NCI-H82 (cell line): Measurements from ENCODE around the gene NAA16.
A peak's percentile ranks its signal among the peaks of the same experiment; 100 is the strongest.
"Not testable (repeated sequence)": the region's sequence is repeated elsewhere in the genome, so short reads cannot be mapped to it uniquely, and the experiment has no call there.

Experiments
- DNase-seq: peaks from one replicate; lab custom pipeline; 2025; lab: John Stamatoyannopoulos, UW

Gene NAA16

GRCh38 chr13:41310963-41311405 is at the start of gene NAA16:
Gene NAA16 (plus strand): TSS chr13:41311267. CDS start chr13:41311529, 262 bp downstream.
- peak; percentile 97 for DNase-seq

- peak; percentile 94 for DNase-seq
Measured at GRCh38 chr13:41263261-41263971, 47.7 kb upstream of the NAA16 start, which contains the start of gene MTRF1. Gene MTRF1 (minus strand): TSS chr13:41263576. CDS start chr13:41260907, 2,669 bp downstream.

- no peak for DNase-seq
Measured at GRCh38 chr13:41267106-41267505, 44.0 kb upstream of the NAA16 start.

GRCh38 chr13:41268764-41269163 is 42.3 kb upstream of the NAA16 start:
- peak; percentile 46 for DNase-seq

- no peak for DNase-seq
Measured at GRCh38 chr13:41271456-41272285, 39.4 kb upstream of the NAA16 start.

- DNase-seq = no peak
Measured at GRCh38 chr13:41273831-41274441, 37.1 kb upstream of the NAA16 start.

GRCh38 chr13:41274881-41275280 is 36.2 kb upstream of the NAA16 start:
- no peak for DNase-seq

- no peak for DNase-seq
Measured at GRCh38 chr13:41276824-41277223, 34.2 kb upstream of the NAA16 start.

GRCh38 chr13:41279156-41279555 is 31.9 kb upstream of the NAA16 start:
- not testable (repeated sequence) for DNase-seq

GRCh38 chr13:41282129-41282571 is 28.9 kb upstream of the NAA16 start:
- DNase-seq = no peak

- DNase-seq = no peak
Measured at GRCh38 chr13:41284512-41285288, 26.4 kb upstream of the NAA16 start.

- no peak for DNase-seq
Measured at GRCh38 chr13:41286370-41286769, 24.7 kb upstream of the NAA16 start.

- DNase-seq = no peak
Measured at GRCh38 chr13:41289463-41289881, 21.6 kb upstream of the NAA16 start.

- DNase-seq = no peak
Measured at GRCh38 chr13:41291246-41291645, 19.8 kb upstream of the NAA16 start.

- DNase-seq = no peak
Measured at GRCh38 chr13:41293272-41293671, 17.8 kb upstream of the NAA16 start.

- no peak for DNase-seq
Measured at GRCh38 chr13:41294914-41295313, 16.2 kb upstream of the NAA16 start.

GRCh38 chr13:41295973-41296372 is 15.1 kb upstream of the NAA16 start:
- no peak for DNase-seq

GRCh38 chr13:41296879-41297646 is 14.0 kb upstream of the NAA16 start:
- no peak for DNase-seq

- no peak for DNase-seq
Measured at GRCh38 chr13:41299316-41300094, 11.6 kb upstream of the NAA16 start.

GRCh38 chr13:41302743-41303142 is 8.3 kb upstream of the NAA16 start:
- no peak for DNase-seq
